ENCODE measurements around the gene ADGRG4.

- TF ChIP-seq CTCF (IDR thresholded peaks at IDR 0.05; ENCODE audit: control extremely low read depth in 1 of 3, insufficient read depth in 1 of 3, low read depth in 1 of 3, low read length in 3 of 3) = no peak
- no peak for TF ChIP-seq CBX5 (IDR thresholded peaks at IDR 0.05; ENCODE audit: low read depth, low read length)
- no peak for TF ChIP-seq POLR2A (IDR thresholded peaks at IDR 0.05; ENCODE audit: control extremely low read depth in 1 of 2, low read depth in 2 of 2, low read length in 2 of 2)
- TF ChIP-seq SUZ12 (IDR thresholded peaks at IDR 0.05; ENCODE audit: low read length) = no peak
- TF ChIP-seq TEAD4 (IDR thresholded peaks at IDR 0.05; ENCODE audit: low read depth, low read length) = no peak
- no peak for TF ChIP-seq BCL11A (IDR thresholded peaks at IDR 0.05; ENCODE audit: low read depth in 2 of 2, low read length in 2 of 2)
- TF ChIP-seq PHF8 (conservative IDR thresholded peaks at IDR 0.05; ENCODE audit: low read depth, low read length) = no peak
- no peak for TF ChIP-seq RFX5 (IDR thresholded peaks at IDR 0.05; ENCODE audit: borderline replicate concordance, low read depth, low read length)
- no peak for TF ChIP-seq FOSL1 (IDR thresholded peaks at IDR 0.05; ENCODE audit: insufficient read depth, low read depth, low read length)
These were observed 40.0 kb upstream of the ADGRG4 start for GRCh38 chrX:136260776-136261175.
